Cardiac muscle cell (in vitro differentiated cells and primary cell): ENCODE measurements around the gene GALNT9. TPM values are rescaled to one million over a fixed set of nuclear protein-coding genes. Genes with fewer than 3 reads are reported as not detected.

Experiments
- DNase-seq, 2 donors: peaks; one replicate each; pipeline versions ENCODE4 v3.0.0 to v3.0.0-alpha.2; 2010 to 2017; ENCODE audit warnings: low read depth in 1 of 2, low spot score in 1 of 2
- H3K27ac ChIP-seq: fragments of 200-600 bp; sonication (generic); 2 replicates; pipeline ENCODE4 v1.5.1; 2016
- H3K27me3 ChIP-seq: fragments of 200-600 bp; sonication (generic); 2 replicates; pipeline ENCODE4 v1.6.0; 2016; ENCODE audit warnings: control low read depth
- H3K36me3 ChIP-seq: fragments of 200-600 bp; sonication (generic); 2 replicates; pipeline ENCODE4 v1.5.1; 2016; ENCODE audit warnings: control low read depth
- H3K4me1 ChIP-seq: fragments of 200-600 bp; sonication (generic); 2 replicates; pipeline ENCODE4 v1.8.1; 2017; ENCODE audit warnings: low read depth, mild to moderate bottlenecking, mixed run types
- H3K4me3 ChIP-seq: fragments of 200-600 bp; sonication (generic); 2 replicates; pipeline ENCODE4 v1.5.1; 2016; ENCODE audit warnings: mild to moderate bottlenecking
- H3K9me3 ChIP-seq: fragments of 200-600 bp; sonication (generic); 2 replicates; pipeline ENCODE4 v1.5.1; 2017; ENCODE audit warnings: low read depth, mild to moderate bottlenecking, control low read depth
- polyA plus RNA-seq: library from polyadenylated mRNA; unstranded; fragments of >200 nt; fragmentation: Nextera tagmentation; extraction: Ambion mirVana; gene quantifications from 2 replicates; pipeline ENCODE4 v1.2.1, GENCODE V29; 2016
- total RNA-seq: library from RNA; depleted of rRNA; stranded (reverse); fragments of >200 nt; gene quantifications from 2 replicates; pipeline ENCODE4 v1.2.3, GENCODE V29; 2016
- TF ChIP-seq, protein P1 (sequence below): IDR thresholded peaks from 2 replicates; pipeline ENCODE4 v1.5.1; 2012; ENCODE audit warnings: low read depth, mild to moderate bottlenecking, low read length

The GALNT9 gene
- total and polyA plus RNA-seq, 2 experiments from 2014 or later, result 0.42 to 0.45 TPM

DNA sequence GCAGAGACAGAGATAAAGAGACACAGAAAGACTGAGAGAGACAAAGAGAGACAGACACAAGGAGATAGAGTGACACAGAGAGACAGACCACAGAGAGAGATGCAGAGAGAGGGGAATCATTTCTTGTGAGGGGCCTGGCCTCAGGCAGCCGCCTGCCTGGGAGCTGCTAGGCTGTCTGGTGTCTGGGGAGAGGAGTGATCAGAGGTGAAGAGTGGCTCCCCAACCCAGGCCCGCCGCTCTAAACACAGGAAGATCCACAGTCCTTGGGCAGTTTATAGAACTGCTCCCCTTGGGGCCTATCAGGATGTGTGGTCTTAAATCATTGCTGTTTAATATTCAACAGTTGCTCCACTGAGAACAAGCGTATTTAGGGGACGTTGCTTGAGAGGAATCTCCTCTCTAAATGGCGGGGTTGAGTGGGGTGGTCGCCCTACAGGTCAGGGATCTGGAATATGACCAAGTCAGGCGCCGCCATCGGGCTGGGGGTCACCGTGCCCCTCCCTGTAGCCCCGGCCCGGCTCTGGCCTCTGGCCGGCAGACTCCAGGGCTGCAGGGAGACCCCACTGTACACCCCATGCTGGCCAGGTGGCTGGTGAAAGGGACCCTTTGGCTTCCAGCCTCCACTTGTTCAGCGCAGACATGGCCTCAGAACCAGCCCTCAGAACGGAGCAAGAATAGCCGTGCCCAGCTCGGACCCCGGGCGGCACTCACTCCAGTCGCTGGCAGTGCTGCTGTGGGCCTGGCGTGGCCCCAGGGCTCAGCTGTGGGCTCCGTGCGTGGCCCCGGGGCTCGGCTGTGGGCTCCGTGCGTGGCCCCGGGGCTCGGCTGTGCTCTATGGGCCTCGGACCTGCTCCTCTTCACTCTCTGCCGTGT lies 89.4 kb downstream of the GALNT9 start:
- no peaks in the 10 kb centered on the region for H3K27me3 ChIP-seq
- no peaks in the 10 kb centered on the region for H3K36me3 ChIP-seq
- H3K9me3 ChIP-seq, result no peaks in the 10 kb centered on the region
- no peaks in the 10 kb centered on the region for H3K4me1 ChIP-seq
- TF ChIP-seq, protein P1, sequence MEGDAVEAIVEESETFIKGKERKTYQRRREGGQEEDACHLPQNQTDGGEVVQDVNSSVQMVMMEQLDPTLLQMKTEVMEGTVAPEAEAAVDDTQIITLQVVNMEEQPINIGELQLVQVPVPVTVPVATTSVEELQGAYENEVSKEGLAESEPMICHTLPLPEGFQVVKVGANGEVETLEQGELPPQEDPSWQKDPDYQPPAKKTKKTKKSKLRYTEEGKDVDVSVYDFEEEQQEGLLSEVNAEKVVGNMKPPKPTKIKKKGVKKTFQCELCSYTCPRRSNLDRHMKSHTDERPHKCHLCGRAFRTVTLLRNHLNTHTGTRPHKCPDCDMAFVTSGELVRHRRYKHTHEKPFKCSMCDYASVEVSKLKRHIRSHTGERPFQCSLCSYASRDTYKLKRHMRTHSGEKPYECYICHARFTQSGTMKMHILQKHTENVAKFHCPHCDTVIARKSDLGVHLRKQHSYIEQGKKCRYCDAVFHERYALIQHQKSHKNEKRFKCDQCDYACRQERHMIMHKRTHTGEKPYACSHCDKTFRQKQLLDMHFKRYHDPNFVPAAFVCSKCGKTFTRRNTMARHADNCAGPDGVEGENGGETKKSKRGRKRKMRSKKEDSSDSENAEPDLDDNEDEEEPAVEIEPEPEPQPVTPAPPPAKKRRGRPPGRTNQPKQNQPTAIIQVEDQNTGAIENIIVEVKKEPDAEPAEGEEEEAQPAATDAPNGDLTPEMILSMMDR, result no peak
- DNase-seq, result no peak
- H3K27ac ChIP-seq, result no peak overlapping the region
- no peak overlapping the region for H3K4me3 ChIP-seq

DNA sequence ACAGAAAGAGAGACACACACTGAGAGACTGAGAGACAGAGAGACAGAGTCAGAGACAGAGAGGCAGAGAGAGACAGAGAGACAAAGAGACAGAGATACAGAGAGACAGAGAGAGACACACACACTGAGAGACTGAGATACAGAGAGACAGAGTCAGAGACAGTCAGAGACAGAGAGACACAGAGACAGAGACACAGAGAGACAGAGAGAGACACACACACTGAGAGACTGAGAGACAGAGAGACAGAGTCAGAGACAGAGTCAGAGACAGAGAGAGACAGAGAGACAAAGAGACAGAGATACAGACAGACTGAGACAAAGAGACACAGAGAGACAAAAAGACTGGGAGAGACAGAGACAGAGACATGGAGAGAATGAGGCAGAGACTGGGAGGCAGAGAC lies 90.0 kb downstream of the GALNT9 start:
- no peak overlapping the region for H3K27ac ChIP-seq
- DNase-seq, result no peak
- H3K4me1 ChIP-seq, result no peaks in the 10 kb centered on the region
- no peaks in the 10 kb centered on the region for H3K36me3 ChIP-seq
- TF ChIP-seq, protein P1, result no peak
- H3K27me3 ChIP-seq, result no peaks in the 10 kb centered on the region
- H3K4me3 ChIP-seq, result no peak overlapping the region
- no peaks in the 10 kb centered on the region for H3K9me3 ChIP-seq

DNA sequence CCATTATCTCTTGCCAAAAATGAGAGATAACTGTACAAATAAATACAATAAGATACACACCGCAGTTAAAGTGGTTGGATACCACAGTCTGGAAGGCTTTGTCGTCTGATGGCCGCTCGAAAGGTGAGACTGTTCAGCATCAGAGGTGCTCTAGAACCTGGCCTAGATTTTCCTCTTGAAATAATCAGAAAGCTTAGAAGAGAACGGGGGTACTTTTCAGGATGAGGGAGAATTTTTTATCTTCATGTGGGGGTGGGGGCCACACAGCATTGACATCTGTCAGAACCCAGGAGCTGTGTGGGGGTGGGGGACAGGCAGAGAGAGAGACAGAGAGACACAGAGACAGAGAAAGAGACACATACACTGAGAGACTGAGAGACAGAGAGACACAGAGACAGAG lies 90.5 kb downstream of the GALNT9 start:
- Histone ChIP-seq H3K9me3 (no peaks in the 10 kb centered on the region), H3K27ac (no peak overlapping the region), H3K27me3 (no peaks in the 10 kb centered on the region), H3K4me1 (no peaks in the 10 kb centered on the region), H3K36me3 (no peaks in the 10 kb centered on the region), H3K4me3 (no peak overlapping the region)
- no peak for DNase-seq
- TF ChIP-seq, protein P1, result no peak

DNA sequence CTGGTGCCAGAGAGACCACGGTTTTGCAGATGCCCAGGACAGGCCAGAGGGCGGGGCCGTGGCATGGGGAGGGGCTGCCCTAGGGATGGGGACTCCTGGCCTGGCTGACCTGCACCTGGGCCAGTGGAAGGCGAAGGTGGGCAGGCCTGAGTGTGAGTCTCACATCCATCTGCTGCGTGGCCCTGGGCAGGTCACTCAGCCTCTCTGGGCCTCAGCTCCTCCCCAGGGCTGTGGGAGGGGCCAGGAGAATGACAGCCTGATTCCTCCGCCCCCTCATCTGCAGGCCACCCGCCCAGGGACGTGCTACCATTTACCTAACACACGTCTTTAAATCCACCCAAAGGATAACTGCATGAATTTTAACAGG lies 90.9 kb downstream of the GALNT9 start:
- no peaks in the 10 kb centered on the region for H3K36me3 ChIP-seq
- no peaks in the 10 kb centered on the region for H3K9me3 ChIP-seq
- no peak overlapping the region for H3K27ac ChIP-seq
- H3K4me1 ChIP-seq, result no peaks in the 10 kb centered on the region
- TF ChIP-seq, protein P1, result no peak
- H3K27me3 ChIP-seq, result no peaks in the 10 kb centered on the region
- no peak overlapping the region for H3K4me3 ChIP-seq
- DNase-seq, result peak in 1 of 2 donors; percentile 11

DNA sequence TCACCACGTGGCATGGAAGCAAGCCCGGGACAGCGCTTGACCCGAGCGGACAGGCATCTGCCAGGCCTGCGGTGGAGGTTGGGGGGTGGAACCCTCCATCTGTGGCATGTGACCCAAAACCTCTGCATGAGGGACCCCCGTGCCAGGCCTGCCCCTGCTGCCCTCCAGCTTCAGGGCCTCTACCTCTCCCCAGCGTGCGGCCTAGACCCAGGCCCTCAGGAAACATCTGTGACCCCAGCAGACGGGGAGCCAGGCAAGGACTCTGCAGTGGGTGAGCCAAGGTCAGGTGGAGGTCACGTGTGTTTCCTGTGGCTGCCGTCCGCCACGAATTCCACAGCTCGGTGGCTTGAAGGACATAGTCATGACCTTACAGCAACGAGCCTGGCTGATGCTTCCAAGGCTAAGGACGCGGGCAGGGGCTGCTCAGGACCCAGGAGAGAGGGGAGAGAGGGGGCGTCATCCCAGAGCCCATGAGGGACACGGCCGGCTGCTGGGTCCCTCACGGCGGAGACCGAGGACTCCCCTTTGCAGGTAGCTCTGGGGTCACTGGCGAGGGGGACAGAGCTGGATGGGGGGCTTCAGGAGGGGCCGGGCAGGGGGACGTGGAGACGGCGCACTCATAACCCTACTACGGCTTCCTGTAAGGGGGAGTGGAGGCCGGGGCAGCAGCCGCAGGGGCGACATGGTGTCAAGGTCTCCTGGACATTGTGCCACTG lies 91.5 kb downstream of the GALNT9 start:
- H3K9me3 ChIP-seq, result no peaks in the 10 kb centered on the region
- no peak for DNase-seq
- no peak overlapping the region for H3K4me3 ChIP-seq
- H3K27me3 ChIP-seq, result no peaks in the 10 kb centered on the region
- H3K36me3 ChIP-seq, result no peaks in the 10 kb centered on the region
- TF ChIP-seq, protein P1, result no peak
- H3K27ac ChIP-seq, result no peak overlapping the region
- H3K4me1 ChIP-seq, result no peaks in the 10 kb centered on the region
